ENCODE results near the gene SLC25A21. TPM values are rescaled to one million over a fixed set of nuclear protein-coding genes. Genes with fewer than 3 reads are reported as not detected.

The SLC25A21 gene
- total RNA-seq, 1 experiment from 2014 or later, result 7.1 TPM

GRCh38 chr14:36675581-36675980 lies 496.8 kb downstream of the SLC25A21 start:
- Histone ChIP-seq H3K56ac (ENCODE audit: insufficient read length, low read depth, low read length) (no peak overlapping the region), H4K91ac (ENCODE audit: insufficient read length, low read depth, low read length) (no peak overlapping the region), H2BK12ac (ENCODE audit: insufficient read length, low read depth, low read length) (no peak overlapping the region), H2AK5ac (ENCODE audit: insufficient read length, low read length) (no peak overlapping the region), H4K5ac (ENCODE audit: insufficient read length, low read depth, low read length) (no peak overlapping the region), H3K18ac (ENCODE audit: insufficient read length, low read depth, low read length) (no peak overlapping the region), H3K4ac (ENCODE audit: low read depth, low read length) (no peak overlapping the region), H4K8ac (replicated peaks; ENCODE audit: insufficient read length, low read depth, low read length) (no peak overlapping the region), H3K23me2 (ENCODE audit: insufficient read length, low read depth, low read length, poor library complexity, severe bottlenecking) (no peaks in the 10 kb centered on the region), H3K4me2 (ENCODE audit: insufficient read depth, insufficient read length, low read length) (no peak overlapping the region), H3K79me1 (ENCODE audit: insufficient read depth, low read depth, low read length, poor library complexity, severe bottlenecking) (no peaks in the 10 kb centered on the region), H3K27ac (ENCODE audit: insufficient read length, low read depth, low read length) (no peak overlapping the region), H3K9me3 (ENCODE audit: control insufficient read depth, low read depth, low read length) (no peaks in the 10 kb centered on the region), H3K9ac (ENCODE audit: extremely low read depth, insufficient read length, low read length) (no peak overlapping the region), H3T11ph (ENCODE audit: low read length) (no peak overlapping the region), H3K79me2 (ENCODE audit: insufficient read depth, low read length) (no peaks in the 10 kb centered on the region), H3K23ac (ENCODE audit: insufficient read length, low read depth, low read length) (no peak overlapping the region), H2BK20ac (ENCODE audit: low read depth, low read length, poor library complexity, severe bottlenecking) (no peak overlapping the region), H2BK15ac (ENCODE audit: low read depth, low read length) (no peak overlapping the region), H3K14ac (ENCODE audit: insufficient read depth, low read length) (no peak overlapping the region), H2BK5ac (ENCODE audit: insufficient read length, low read length) (no peak overlapping the region), H4K20me1 (ENCODE audit: control insufficient read depth, insufficient read depth, insufficient read length) (no peaks in the 10 kb centered on the region), H2BK120ac (ENCODE audit: low read depth, low read length, poor library complexity, severe bottlenecking) (no peak overlapping the region), H2AFZ (ENCODE audit: low read length) (no peak overlapping the region), H3K27me3 (ENCODE audit: insufficient read depth, low read length) (no peaks in the 10 kb centered on the region), H3K4me1 (ENCODE audit: insufficient read depth, low read length) (peaks cover 5% of the 10 kb centered on the region; the same call in 1 of the 2 replicates)
- no CpG with 5 or more reads among the region's 6 CpGs for WGBS (ENCODE audit: extremely low coverage, insufficient read length, low lambda C conversion rate)
- H3K36me3 Mint-ChIP-seq (ENCODE audit: insufficient read depth in 1 of 3, low read depth in 3 of 3), result no peaks in the 10 kb centered on the region
- H3K27ac Mint-ChIP-seq, result no peak overlapping the region
- no peaks in the 10 kb centered on the region for H3K9me3 Mint-ChIP-seq
- no peak for TF ChIP-seq CTCF (conservative IDR thresholded peaks at IDR 0.05)
- peaks cover 63% of the 10 kb centered on the region for H3K27me3 Mint-ChIP-seq (ENCODE audit: low read depth)
- H3K4me3 Mint-ChIP-seq, result no peak overlapping the region
- H3K4me1 Mint-ChIP-seq, result peaks cover 19 to 22% of the 10 kb centered on the region in 2 experiments
- no peak for DNase-seq

Measured in H9 (cell line).